NOMO-1 treated with DMSO at 0.1 percent for 48 hours (cell line): ENCODE measurements around the gene KRTAP6-2.

Experiments
- DNase-seq: peaks from one replicate; lab custom pipeline; 2025; ENCODE audit not compliant: unreplicated experiment; lab: John Stamatoyannopoulos, UW

KRTAP6-2 gene, protein sequence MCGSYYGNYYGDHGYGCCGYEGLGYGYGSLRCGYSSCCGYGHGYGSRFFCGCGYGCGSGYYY

DNA sequence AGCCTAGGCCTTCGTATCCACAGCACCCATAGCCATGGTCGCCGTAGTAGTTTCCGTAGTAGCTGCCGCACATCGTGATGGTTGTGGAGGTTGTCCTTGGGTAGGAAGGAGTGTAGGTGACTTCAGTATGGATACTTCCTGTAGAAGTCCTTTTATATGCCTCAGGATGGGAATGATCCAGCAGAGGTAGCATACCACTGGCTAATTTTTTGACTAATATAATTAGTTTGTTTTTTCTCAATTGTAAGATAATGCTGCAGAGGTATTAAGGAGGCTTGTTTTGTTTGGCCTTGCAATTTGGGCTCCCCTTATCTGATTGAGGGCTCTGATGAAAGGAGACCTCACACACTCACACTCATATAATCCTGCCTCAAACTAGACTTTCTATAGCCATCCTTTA is at the start of gene KRTAP6-2:
TSS of gene KRTAP6-2 (minus strand) at position 101 of the 400 bp plus-strand sequence. CDS start at position 73, 28 bp downstream.
- no peak for DNase-seq

DNA sequence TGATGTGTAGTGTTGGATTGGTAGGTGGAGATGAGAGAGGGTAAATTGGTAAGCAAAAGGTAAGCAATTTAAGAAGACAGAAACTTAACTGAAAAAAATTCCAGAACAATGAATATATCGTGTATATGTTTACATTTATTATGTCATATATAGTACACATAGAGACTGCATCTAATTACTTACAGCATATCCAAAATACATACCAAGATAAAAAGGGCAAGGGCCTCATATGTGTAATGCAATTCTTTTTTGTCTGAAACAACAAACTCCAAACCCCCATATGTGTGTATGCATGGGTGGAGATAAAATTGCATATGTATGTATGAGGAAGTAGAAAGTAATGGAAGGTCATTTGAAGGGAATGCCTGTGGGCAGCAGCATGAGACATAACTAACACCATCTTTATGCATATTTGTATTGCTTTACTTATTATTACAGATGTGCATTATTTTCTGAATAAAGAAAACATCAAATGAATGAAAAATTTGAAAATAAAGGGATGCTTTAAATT is 48.3 kb upstream of the KRTAP6-2 start:
- no peak for DNase-seq

DNA sequence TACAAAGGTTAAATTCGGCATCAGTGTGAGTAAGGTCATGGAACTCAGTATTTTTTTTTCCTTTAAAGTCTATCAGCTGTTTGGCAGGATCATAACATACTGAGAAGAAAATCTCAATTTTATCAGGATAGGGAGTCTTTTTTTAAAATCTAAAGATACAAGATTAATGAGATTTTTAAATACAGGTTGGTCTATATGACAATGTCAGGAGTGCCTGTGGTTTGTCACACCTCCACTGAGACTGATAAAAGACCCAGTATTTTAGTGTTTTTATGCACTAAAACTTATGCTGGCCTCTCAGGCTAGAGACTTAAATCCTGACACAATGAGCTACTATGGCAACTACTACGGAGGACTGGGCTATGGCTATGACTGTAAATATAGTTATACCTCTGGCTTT is 43.9 kb upstream of the KRTAP6-2 start, which contains the start of gene KRTAP20-3:
TSS of gene KRTAP20-3 (plus strand) at position 301 of the 400 bp plus-strand sequence.
- DNase-seq: no peak

DNA sequence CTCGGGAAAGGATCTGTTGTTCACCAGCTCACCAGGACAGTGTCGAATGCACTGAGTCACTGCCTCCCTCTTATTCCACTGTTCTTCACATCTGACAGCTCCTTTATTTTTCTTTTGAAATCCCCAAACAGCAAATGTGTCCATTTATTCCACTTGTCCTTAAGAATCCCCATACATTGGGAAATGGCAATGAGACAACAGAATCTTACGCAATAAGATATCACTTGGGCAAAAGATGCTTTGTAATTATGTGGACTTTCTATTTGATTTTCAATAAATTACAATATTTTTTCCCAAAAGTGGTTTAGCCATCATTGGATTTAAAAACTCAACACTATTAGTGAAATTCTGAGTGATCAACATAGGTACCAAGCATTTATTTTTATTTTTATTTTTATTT is 40.0 kb upstream of the KRTAP6-2 start:
- no peak for DNase-seq

DNA sequence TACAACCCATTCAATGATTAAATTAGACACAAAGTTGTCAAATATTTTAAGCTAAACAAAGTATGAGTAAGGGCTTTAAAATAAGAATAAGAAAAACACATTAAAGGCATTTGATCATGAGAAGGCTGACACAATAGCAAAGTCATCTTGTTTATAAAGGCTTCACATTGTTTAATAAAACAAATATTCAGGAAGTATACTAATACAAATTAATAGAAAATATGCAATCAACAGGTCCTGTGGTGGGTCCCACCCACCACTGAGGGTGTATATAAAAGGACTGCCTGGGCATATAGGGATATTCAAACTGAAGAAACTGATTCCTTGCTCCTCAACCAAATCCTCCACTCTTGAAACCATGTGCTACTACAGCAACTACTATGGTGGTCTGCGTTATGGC is 36.2 kb upstream of the KRTAP6-2 start, which contains the start of gene KRTAP20-2:
TSS of gene KRTAP20-2 (plus strand) at position 301 of the 400 bp plus-strand sequence. CDS start at position 359, 58 bp downstream.
- DNase-seq: no peak

DNA sequence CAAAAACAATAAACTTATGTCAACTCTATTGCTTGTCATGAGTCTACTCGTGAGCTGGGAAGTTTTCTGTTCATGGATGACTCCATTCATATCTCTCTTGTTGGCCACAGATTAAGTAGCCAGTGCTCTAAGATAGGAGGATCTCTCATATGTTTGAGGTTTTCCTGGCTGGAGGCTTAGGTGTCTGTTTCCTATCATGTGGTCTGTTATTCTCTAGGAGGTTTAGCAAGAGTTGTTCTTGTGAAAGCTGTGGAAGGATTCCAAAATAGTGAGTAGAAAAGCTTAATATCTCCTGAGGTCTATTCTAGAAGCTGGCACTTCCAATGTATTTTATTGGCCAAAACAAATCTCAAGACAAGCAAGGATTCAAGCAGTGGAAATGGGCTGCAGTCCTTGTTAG is 30.5 kb upstream of the KRTAP6-2 start:
- DNase-seq: no peak

DNA sequence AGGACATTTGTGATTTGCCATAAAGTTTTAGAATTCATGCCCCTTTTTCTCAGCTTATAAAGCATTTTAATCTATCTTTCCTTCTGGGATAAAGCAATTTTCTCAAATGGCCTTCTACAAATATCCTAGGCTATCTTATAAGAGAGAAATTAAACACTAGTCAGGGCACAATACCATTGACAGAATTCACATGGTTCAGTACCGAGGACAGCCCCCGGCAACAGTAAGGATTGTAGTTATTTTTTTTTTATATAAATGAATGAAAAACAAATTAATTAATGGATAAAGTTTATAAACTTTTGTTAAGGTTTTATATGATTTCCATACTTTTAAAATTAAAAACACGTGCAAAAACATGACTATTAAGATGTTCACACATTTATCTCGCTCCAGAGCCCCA is 29.4 kb upstream of the KRTAP6-2 start:
- no peak for DNase-seq

DNA sequence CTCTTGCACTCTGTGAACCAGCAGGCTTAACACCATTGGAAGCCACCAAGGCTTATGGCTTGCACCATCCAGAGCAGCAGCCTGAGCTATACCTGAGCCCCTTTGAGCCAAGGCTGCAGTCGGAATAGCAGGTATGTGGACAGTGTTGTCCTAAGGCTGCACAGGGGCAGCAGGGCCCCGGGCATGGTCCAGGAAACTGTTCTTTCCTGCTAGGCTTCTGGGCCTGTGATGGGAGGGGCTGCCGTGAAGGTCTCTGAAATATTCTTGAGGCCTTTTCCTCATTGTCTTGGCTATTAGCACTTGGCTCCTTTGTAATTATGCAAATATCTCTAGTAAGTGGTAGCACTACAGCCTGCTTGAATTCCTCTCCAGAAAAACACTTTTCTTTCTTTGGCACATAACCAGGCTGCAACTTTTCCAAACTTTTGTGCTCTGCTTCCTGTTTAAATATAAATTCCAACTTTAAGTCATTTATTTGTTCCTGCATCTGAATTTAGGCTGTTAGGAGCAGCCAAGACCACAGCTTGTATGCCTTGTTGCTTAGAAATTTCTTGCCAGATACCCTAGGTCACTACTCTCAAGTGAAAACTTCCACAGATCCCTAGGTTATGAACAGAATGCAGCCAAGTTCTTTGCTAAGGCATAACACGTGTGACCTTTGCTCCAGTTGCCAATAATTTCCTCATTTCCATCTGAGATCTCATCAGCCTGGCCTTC is 26.9 kb upstream of the KRTAP6-2 start:
- no peak for DNase-seq

DNA sequence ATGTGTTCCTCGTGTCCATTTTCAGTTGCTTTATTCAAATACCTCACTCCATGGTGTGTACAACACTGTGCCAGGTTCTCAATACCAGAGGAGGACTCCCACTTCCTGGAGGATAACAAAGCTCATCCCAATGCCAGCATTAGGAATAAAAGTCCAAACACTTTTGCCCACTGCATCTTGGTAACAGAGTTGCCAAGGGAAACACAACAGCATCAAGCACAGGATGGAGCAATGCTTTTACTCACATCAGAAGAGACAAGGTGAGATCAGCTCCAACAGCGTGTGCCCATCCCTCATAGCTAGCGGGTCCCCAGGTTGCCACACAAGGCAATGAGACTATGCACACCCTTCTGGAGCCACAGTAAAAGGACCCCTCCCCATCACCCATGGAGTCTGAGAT is 24.7 kb upstream of the KRTAP6-2 start:
- DNase-seq: no peak

DNA sequence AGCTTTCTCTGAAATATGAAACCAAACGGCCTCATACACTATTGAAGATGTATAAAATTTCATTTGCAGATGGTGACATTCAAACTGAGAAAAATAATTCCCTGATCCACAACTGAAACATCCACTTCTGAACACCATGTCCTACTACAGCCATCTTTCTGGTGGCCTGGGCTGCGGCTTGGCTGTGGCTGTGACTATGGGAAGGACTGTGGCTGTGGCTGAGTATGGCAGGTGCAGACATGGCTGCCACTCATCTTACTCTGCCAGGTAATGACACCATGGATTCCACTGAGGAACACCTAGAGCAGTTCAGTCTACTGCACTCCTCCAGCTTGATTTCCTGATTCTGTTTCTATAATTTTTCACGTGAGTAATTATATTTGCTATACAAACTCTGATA is 21.8 kb upstream of the KRTAP6-2 start, which contains the start of gene KRTAP20-4:
TSS of gene KRTAP20-4 (plus strand) at position 106 of the 400 bp plus-strand sequence.
- DNase-seq: no peak

DNA sequence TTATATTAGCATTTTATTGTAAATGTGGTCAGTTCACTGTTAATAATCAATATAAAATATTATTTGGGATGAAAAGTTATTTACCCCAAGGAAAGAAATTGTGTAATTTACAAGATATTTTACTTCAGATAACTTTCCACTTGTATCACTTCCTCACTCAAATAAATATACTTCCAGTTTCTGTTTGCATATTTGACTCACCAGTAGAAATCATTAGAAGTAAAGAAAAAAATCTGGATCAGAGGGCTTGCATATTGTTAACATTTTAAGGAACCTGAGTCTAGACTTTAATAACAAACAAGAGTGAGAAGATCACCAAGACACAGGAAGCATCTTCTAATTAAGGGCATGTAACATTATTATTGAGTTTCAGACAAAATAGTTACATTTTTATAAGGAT is 21.4 kb upstream of the KRTAP6-2 start:
- no peak for DNase-seq

DNA sequence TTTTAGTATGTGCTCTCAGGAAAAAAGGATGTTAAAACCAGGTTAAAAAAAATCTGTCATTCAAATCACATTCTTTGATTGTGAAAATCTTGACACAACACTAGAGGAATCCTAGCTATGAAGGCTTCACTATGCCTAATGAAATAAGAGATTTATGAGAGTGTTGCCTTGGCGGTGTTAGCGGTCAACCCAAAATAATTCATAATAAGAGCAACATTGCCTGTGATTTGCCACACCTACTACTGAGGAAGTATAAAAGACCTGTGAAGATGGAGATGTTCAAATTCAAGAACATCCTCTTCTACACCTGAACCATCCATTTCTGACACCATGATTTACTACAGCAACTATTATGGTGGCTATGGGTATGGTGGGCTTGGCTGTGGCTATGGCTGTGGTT is 17.4 kb upstream of the KRTAP6-2 start, which contains the start of gene KRTAP20-1:
TSS of gene KRTAP20-1 (plus strand) at position 301 of the 400 bp plus-strand sequence. CDS start at position 331, 30 bp downstream.
- DNase-seq: no peak

DNA sequence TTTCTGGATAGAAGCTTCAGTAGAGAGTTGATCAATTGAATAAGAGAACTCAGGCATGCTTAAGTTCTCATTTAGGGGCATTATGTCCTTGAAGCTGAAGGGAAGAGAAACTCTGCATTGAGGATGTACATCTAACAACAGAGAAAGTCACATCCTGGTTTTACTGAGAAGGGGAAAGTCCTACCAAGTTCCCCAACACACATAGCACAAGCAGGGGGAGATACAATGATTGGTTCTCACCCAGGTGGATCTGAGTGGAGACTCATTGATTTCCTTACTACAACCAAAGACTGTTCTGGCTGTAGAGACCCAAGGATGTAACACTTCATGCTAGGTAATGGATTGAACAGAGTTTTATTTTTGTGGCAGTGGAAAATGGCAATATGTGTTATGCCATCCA is 16.5 kb upstream of the KRTAP6-2 start:
- no peak for DNase-seq

DNA sequence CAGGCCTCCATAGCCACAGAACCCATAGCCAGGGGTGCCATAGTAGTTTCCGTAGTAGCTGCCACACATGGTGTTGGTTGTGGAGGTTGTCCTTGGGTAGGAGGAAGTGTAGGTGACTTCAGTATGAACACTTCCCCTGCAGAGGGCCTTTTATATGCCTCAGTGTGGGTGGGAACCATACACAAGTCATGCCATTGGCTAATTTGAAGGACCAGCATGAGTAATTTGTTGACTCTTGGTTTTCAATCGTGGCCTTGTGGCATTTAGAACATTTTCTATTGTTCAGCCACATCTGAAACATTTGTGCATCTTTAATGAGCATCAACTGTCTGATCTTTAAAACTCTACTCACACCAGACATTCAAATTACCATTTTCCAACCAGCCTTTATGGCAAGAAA is 15.1 kb upstream of the KRTAP6-2 start, which contains the start of gene KRTAP6-1:
TSS of gene KRTAP6-1 (minus strand) at position 95 of the 400 bp plus-strand sequence. CDS start at position 69, 26 bp downstream.
- no peak for DNase-seq

DNA sequence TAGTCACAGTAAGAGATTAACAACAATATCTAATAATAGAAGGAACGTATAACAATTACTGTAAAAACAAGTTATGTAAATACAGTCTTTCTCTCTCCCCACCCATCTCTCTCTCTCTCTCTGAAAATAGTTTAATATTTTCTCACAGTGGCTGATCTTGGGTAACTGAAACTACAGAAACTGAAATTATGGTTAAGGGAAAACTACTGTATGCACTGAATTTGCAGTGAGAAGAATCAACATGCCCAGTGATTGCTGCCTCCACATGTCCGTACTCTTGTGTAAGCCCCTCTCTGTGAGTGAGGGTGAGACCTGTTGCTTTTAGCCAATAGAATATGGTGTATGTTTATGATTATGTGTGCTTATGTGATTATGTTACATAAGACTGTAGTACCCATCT is 13.4 kb upstream of the KRTAP6-2 start:
- no peak for DNase-seq

DNA sequence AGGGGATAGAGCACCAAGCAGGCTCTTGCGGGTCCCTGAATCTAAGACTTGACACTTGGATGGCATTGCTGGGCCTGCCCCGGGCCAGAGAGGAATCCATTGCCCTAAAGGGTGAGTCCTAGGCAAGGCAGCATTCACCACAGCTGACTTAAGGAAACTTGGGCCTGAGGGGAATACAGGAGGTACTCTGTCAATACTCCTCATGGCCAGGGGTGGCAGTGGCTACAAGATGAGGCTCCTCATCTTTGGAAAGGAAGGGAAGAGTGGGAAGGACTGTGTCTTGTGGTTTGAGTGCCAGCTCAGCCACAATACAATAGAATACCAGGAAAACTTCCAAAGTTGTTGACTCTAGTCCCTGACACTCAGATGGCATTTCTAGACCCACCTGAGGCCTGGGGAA is 7.3 kb upstream of the KRTAP6-2 start:
- no peak for DNase-seq

DNA sequence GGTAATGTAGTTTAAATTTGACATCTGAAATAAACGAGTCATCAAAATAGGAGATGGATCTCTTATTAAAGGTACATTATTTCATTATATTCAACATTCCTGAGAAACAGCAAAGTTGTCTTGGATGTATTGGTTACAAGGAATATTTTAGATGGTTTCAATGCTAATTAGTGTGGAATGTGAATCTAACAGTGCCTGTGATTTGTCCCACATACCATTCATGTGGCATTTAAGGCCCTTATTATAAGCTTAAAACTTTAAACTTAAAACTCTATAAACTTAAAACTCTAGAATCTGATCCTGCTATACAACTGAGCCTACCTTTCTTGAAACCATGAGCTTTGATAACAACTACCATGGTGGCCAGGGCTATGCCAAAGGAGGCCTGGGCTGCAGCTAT is 2.1 kb upstream of the KRTAP6-2 start, which contains the start of gene KRTAP22-1:
TSS of gene KRTAP22-1 (plus strand) at position 301 of the 400 bp plus-strand sequence.
- DNase-seq: no peak

DNA sequence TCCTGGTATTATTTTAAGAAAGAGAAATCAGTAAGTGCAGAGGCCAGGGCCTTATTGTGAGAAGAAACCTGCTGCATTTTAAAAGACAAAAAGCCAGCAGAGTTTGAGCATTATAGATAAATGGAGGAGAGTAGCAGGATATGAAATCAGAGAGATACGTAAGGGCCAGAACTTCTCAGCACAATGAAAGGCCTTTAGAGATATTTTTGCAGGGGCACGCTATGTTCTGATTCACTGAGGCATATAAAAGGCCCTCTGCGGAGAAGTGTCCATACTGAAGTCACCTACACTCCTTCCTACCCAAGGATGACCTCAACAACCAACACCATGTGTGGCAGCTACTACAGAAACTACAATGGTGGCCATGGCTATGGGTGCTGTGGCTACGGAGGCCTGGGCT is 6.6 kb downstream of the KRTAP6-2 start, which contains the start of gene KRTAP6-3:
TSS of gene KRTAP6-3 (plus strand) at position 301 of the 400 bp plus-strand sequence. CDS start at position 307, 6 bp downstream.
- DNase-seq: no peak

DNA sequence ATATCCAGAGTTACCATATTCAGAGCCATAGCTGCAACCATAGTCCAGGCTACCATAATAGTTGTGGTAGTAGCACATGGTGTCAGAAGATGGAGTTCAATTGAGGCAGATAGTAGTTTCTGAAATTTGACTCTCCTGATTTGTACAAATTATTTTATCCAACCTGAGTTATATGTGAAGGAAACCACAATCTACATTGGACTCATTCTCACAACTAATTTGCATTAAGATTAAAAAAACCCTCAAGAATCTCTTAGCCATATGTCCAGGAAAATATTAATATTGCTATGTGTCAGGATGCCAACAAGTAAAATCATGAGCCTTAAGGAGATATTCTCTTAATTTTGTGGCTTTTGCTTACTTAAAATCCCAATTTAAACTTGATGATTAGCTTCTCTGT is 8.4 kb downstream of the KRTAP6-2 start, which contains the start of gene KRTAP22-2:
TSS of gene KRTAP22-2 (minus strand) at position 101 of the 400 bp plus-strand sequence.
- DNase-seq: no peak

DNA sequence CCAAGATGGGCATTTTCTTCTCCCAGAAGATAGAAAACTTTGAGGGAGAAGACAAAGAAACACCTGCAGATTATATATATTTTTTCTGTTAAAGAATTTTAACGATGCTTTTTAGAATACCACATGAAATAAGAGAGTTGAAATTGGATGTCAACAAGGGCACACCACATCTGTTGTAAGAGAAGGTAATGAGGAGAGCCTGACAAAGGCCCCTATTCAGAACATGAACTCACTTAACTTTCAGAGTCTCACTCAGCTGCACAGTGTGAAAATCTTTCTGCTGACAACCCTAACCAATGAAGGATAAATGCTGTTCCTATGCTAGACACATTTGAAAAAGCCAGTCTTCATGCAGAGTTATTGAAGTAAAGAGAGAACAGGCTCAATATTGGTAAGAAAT is 15.8 kb downstream of the KRTAP6-2 start:
- no peak for DNase-seq

DNA sequence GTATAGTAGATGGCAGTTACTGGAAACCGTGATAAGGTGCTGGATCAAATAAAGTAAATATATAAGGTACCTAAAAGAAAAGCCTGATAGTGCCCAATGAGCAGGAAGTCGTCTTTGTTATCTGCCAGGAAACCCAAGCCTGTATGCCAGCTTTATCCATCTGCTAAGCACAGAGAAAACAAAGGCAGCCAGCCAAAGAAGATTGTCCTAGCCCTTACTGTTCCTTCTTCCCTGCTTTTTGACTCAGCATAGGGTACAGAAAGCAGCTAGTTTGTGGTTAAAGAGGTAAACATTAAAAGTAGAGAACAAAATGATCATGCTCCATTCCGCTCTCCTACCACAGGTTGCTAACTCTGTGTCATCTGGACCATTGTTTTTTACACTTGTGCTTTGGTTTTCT is 18.6 kb downstream of the KRTAP6-2 start:
- DNase-seq: no peak

DNA sequence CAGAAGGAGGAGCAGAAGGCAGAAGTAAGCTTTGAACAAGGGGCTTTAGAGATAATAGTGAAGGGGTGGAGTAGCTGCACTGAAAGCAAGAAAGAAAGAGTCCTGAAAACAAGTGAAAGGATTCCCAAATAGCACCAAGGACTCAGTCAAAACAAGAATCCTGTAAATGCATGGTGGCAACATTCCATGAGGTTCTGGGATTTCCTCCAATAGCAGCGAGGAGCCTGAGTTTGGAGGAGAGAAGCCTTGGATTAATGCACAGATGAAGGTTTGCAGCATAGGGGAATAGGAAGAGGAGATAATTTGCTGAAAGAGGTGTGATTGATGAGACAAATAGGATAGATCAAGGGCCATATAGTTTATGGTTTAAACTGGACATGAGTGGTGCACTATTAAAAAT is 19.4 kb downstream of the KRTAP6-2 start:
- no peak for DNase-seq
